Islet precursor cell (in vitro differentiated cells): ENCODE measurements around the gene PLEKHA6.

Experiments
- DNase-seq: peaks from one replicate; pipeline ENCODE4 v3.0.0-alpha.2; 2018

The PLEKHA6 gene

GRCh38 chr1:204203206-204203767 lies 156.4 kb downstream of the PLEKHA6 start:
- DNase-seq, result peak; percentile 75

DNA sequence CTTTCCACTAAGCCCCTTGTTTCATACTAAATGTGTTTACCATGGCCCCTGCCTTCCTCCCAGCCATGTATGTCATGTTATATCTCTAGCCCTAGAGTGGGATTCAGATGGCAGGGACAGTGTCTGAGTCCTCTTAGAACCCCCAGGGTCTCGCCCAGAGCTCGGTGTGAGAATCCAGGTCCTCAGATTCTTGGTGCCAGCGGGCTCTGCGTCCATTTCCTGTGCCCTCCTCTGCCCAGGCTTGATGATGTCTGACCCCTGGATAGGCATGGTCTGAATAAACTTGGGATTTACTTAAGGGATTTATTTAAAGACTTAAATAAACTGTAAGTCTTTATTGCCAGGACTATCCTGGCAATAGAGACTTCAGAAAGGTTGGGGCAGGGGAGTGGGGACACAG lies 157.2 kb downstream of the PLEKHA6 start:
- DNase-seq, result peak; percentile 36

GRCh38 chr1:204201348-204202040 lies 158.2 kb downstream of the PLEKHA6 start:
- peak; percentile 47 for DNase-seq

DNA sequence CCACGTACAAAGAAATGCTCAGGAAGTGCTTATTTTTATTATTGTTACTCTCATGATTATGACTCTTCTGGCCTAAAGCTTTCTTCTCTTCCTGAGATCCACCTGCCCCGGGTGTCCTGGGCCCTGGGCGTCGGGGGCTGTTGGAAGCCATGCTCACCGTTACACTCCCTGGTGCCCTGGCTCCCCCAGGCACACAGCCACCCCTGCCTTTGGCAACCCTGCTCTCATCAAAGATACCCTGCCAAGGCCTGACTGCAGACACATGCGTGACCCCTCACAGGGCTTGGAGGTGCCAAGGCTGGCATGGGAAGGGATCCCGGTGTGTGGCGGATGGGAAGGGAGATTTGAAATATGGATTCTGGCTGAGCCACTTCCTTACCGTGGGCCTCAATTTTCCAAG lies 160.2 kb downstream of the PLEKHA6 start:
- DNase-seq, result peak; percentile 44

DNA sequence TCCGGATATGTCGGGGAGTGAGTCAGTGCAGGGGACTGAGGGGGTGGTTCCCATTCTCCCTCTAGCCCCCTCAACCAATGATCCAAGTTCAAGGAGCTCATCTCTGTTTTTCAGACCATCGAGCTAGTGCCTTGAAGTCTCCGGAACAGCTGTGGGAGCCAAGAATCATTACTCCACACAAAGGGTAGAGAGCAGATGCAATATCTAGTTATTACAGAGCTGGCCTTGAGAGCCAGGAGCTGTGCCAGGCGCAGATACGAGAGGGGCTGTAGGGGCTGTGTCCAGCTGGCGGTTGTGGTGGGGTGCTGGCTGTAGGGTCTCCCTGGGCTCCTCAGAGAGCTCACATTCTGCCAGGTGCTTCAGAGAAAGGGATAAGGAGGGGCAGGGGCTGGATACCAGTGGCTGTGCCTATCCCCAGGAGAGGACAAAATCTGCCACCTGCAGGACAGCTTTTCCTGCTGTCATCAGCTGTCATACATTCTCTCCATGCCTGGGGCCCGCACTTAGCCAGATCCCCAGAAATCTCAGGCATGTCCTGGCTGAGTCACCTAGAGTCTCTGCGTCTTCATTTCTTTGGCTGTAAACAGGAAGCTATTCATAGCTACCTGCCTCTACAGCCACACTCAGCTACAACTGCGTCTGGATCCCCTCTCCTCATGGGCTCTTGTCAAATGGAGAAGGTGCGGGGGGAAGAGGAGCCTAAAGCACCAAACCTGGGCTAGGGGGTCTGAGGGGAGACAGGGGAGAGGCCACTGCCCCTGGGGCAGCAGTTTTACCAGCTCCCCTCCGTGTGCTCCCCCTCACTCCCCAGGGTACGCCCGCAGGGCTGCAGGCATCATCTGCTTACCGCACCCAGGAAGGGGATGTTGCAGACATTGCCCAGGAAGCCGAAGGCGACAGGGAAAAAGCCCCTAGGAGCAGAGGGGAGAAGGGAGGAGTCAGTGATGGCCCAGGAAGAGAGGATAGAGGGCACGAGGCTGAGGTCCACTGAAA lies 161.1 kb downstream of the PLEKHA6 start:
- DNase-seq, result peak; percentile 98

- no peak for DNase-seq
Measured at GRCh38 chr1:204197068-204197467, 162.7 kb downstream of the PLEKHA6 start.

GRCh38 chr1:204196068-204196795 lies 163.5 kb downstream of the PLEKHA6 start, which contains the start of gene KISS1:
Gene KISS1, minus strand, starts transcription at chr1:204196491. Its CDS starts 3,615 bp downstream, at chr1:204192876.
- peak; percentile 64 for DNase-seq

DNA sequence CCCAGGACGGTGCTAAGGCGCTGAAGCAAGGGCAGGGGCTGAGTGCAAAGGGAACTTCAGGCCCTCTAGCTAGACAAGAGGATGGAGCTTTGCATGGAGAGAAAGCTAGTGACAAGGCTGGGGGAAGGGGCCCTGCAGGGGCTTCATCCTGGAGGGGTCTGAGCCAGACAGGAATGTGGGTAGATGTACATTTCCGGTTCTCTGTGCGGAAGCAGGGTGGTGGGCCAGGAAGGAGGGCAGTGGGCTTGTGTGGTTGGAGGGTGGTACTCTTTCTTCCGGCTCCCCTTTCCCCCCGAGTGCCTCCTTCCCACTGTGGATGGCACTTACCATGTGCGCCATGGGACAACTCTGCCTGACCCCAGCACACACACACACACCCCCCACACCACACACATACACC lies 165.0 kb downstream of the PLEKHA6 start:
- DNase-seq, result peak; percentile 46

- peak; percentile 43 for DNase-seq
Measured at GRCh38 chr1:204194080-204194479, 165.6 kb downstream of the PLEKHA6 start.

DNA sequence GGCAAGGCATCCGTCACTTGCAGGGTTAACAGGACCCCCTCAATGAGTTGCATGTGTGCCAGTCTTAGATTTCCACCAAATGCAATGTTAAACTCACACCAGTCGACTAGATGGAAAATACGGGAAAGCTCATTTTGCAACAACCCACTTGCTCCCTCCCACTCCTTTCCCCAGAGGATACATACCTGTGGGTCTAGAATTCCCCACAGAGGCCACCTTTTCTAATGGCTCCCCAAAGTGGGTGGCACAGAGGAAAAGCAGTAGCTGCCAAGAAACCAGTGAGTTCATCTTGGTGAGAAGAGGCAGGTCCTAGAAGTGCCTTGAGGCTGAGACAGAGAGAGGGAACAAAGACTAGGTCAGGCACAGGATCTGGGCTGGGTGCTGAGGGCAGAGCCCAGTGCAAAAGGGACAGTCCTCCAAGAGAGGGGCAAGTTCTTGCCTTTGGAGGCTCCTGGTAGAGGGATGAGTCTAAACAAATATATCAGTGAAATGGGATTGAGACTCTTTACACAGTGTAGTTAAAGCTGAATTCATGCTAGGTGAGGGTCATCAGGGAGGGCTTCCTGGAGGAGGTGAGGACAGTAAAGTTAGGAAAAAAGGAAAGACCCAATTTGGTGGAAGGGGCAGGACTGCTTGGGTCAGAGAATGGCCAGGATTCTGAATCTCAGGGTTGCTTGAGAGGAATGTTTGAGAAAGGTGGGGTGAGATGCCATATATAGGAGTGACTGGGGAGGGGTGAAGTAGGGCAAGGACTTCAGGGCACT lies 167.0 kb downstream of the PLEKHA6 start:
- DNase-seq, result peak; percentile 50

DNA sequence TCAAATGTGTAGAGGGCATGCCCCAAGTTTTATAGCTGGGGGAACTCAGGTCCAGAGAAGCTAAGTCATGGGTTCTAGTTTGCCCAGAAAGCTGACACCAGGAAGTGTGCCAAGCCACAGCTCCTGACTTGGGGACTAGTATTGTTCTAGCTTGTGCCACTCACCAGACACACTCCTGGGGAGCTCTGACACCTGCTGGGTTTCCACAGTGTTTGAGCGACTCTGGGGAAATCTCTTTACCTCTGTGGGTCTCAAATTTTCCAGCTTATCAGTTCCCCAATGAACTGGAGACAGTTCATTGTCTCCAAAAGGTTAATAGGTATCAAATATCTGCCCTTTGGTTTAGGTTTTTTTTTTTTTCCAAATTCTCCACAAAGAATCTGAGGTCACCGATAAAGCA lies 167.7 kb downstream of the PLEKHA6 start:
- DNase-seq, result no peak

- DNase-seq, result no peak
Measured at GRCh38 chr1:204191456-204191855, 168.3 kb downstream of the PLEKHA6 start.

GRCh38 chr1:204190212-204191211 lies 169.2 kb downstream of the PLEKHA6 start:
- DNase-seq, result peak; percentile 56

- DNase-seq, result no peak
Measured at GRCh38 chr1:204188959-204189639, 170.6 kb downstream of the PLEKHA6 start.

- no peak for DNase-seq
Measured at GRCh38 chr1:204186597-204186996, 173.1 kb downstream of the PLEKHA6 start.

GRCh38 chr1:204181116-204181515 lies 178.6 kb downstream of the PLEKHA6 start:
- no peak for DNase-seq

- no peak for DNase-seq
Measured at GRCh38 chr1:204180133-204180532, 179.6 kb downstream of the PLEKHA6 start.

DNA sequence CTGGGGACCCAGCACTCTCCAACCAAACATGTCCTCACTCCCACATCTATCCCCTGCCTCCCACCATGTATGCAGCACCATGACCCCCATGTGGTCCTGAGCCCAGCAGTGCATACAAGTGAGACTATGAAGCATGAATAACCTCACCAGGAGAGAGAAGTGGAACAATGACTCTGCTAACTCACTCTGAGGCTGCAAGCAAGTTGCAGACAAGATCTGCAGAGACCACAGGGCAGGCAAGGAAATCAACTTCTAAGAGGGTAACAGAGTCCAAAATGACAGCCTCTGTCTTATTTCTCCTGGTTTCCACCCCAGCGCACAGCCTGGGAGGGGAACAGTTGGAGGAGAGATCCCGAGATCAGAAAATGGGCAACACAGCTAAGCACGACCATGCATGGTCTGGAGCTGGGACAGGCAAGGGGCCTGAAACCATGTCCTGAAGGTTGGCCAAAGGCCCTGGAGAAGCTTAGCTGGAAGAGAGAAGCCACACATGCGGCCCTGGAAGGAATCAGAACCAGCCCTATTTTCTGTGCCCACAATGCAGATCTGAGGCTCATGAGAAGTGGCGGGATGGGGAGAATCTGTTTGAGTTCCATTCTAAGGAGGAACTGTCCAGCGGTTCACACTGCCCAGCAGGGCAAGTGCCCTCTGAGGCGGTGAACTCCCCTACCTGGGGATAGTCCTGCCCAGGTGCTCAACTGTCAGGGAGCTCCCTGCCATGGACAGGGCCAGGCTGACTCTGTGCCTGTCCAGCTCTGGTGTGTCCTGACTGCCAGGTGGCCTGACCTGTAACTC lies 181.0 kb downstream of the PLEKHA6 start:
- DNase-seq, result no peak

DNA sequence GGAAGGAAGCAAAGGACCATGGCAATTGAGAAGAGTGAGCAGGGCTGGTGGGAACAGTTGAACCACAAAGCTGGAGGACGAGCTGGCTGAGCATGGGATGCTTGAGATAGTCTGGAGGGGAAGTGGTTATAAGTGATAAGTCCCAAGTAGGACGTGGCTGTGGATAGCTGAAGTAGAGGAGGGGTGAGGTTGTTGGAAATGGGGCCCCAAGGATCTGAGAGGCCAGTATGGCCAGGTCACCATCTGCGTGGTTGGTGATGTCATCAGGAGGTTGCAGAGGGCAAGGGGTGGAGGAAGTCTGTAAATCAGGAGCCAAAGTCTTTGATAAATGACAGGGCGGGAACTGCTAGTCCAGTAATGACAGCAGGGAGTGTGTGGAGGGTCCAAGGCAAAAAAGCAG lies 182.6 kb downstream of the PLEKHA6 start:
- no peak for DNase-seq
